ENCODE data around the gene SLC52A3.

- TF ChIP-seq CTCF (IDR thresholded peaks at IDR 0.05; ENCODE audit: low read length) = no peak
- no peak for TF ChIP-seq EZH2 (optimal IDR thresholded peaks at IDR 0.05; ENCODE audit: low read depth, low read length)
Observed at GRCh38 chr20:791056-791455, 22.8 kb upstream of the SLC52A3 start.
